GM21619 (cell line): ENCODE data around the gene MAD2L1BP.
"Not testable (repeated sequence)": the region's sequence is repeated elsewhere in the genome, so short reads cannot be mapped to it uniquely, and the experiment has no call there.

Experiments used
- ATAC-seq: cut with Tn5 transposase; IDR thresholded peaks from one replicate; pipeline ENCODE4 v1.9.1; 2021; ENCODE audit not compliant: unreplicated experiment

MAD2L1BP gene

DNA sequence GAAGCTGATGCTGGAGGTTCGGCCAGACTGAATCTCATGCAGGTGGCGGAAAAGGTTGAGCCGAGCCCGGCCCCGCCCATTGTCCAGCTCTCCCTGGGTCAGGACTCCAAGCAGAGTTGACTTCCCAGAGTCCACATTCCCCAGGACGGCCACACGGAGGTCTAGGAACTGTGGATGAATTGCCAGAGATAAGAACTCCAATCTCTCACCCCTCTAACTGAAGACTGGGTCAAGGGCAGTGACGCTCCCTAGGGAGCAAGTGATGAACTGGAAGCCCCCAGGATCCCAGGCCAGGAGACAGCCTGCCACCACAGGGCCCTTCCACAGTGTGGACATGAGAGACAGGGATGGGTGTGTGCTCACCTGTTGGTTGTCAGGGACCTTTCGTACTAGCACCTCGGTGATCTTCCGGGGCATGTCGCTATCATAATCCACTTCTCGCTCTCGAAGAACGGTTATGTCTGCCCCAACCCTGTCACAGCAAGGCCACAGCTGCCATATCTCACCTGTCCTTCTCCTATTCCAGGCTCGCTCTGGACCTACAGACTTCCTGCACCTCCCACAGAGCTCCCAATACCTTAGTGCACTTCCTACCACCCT lies 10.1 kb upstream of the MAD2L1BP start:
- ATAC-seq = no peak

DNA sequence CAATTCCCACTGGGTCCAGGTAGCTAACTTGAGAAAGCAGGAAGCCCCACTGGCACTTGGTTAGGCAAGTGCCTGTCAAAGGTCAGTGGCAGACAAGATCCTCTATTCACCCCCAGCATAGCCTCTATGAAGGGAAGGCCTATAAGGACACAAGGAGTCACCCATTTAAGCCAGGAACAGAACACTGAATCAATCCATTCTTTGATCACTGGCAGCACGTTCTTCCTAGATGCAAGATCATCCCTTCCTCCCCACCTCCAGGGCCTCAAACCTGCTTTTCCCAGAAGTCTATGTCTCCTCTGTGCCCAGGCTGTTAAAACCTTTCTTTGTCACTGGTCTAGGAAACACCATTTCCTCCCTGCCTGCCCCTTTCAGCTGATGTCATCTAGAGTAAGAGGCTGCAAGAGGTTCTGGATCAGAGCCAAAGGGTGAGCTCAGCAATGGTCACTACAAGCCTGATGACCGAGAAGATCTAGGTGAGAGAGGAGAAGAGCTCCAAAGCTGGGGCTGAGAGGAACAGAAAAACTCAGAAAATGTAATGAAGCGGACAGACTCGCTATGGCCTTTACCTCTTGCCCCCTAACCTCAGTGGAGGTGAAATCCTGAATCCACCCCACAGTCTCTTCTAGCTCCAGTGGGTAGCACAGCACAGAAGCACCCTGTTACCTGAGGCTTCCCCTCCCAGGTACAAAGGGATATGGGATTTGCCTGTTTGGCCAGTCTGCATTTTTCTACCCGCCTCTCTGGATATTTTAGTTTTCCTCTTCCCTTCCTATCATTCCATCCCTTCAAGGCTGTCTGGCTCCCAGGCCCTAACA lies 8.4 kb upstream of the MAD2L1BP start:
- no peak for ATAC-seq

DNA sequence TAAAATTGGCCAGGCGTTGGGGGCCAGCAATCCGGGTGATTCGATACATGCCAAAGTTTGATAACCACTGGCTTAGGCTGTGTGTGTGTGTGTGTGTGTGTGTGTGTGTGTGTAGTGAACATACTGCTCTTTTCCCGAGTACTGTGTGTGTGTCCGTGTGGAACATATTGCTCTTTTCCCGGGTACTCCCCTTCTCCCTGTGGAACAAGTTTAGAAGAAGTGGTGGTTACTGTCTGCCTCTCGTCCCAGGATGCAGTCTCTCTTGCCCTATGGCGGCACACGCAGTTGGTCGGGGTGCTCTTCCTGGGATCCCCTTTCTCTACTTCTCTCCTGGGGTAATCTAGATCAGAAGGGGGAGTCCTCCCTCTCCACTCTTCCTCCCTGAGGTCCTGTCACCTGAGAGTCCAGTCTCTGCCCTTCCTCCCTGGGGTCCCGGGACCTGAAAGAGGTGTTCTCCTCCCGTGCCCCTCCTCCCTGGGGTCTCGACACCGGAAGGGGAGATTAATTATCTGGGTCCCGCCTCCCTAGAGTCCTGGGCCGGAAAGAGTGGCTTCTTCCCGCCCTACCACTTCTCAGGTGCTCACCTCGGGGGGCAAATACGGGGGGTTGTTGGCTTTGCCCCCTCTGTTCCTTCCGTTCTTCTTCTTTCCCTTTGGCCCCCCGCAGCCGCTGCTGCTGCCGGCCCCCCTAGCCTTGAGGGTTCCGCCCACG lies 7.1 kb upstream of the MAD2L1BP start:
- no peak for ATAC-seq

DNA sequence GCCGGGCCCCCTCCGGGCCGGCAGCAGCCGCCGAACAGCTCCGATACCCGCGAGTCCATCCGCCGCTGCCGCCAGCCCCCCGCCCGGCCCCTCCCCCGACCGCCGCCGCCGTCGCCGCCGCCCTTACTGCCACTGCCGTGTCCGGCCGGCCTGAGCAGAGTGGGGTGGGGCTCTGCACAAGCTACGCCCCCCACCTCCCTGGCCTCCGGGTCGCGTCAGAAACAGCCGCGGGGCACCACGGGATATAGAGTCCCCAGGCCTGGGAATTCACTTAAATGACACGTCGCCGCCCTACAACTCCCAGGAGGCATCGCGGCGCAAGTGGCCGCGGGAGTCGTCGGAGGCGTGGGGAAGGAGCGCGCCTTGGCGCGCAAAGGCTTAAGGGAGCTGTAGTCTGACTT lies 6.5 kb upstream of the MAD2L1BP start, which contains the start of gene GTPBP2:
GTPBP2 (minus strand) TSS at position 161 of the 401 bp plus-strand sequence; CDS start at position 59, 102 bp downstream.
- peak; percentile 75 for ATAC-seq

DNA sequence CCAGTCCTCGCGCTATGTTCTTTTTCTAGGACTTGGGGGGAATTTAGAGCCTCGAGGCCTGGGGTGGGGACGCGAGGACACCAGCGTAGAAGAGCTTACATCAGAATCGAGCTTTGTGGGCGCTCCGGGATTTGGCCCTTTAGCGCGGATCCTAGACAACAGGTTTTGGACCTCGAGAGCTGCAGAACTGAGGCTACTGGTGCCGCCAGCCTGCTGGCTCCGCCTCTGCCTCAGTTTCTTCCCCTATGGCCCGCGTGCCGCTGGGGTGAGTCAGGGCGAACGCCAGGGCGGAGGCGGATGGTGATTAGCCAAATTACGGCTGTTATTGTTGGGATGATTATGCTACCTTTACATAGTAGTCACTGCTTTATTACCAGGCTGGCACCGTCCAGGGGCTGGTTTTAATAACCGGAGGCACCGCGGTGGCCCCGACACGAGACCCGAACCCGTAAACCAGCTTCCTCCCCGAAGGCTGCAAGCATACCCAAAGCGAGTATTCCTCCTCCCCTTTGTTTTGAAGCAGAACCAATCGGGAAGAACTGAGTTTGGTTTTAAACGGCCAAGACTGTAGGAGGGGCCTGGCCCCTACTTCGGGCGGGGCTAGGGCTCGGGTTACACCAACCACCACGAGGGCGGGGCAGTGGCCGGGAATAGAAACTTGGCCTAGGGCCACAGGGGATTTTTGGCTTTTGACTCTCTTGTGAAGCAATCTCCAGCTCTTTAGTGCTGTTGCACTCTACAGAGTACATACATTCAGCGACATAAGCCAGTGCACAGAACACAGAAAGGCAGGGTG lies 5.9 kb upstream of the MAD2L1BP start:
- peak; percentile 68 for ATAC-seq

DNA sequence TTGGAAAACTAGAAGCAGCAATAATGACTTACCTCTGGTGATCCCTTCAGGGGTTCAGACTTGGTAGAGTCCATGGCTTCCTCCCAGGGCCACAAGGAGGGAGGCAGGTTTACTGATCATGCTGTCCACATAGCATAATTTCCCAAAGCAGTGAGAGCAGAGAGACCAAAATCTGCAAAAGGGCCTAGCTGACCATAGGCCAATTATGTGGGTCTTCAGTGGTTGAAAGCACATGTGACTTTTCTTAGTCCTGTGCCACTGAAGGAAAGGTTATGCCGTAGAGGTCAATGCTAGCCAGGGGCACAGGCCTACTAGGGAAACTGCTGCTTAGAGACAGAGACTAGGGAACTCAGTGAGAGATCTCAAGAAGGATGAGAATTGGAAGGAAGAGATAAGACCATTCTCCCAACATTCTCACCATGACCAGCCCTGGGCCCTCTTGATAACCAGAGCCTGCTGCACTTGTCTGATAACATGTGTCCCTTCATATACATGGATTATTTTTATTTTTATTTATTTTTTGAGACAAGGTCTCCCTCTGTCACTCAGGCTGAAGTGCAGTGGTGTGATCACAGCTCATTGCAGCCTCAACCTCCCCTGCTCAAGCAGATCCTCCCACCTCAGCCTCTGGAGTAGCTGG lies 4.5 kb upstream of the MAD2L1BP start:
- ATAC-seq = no peak

DNA sequence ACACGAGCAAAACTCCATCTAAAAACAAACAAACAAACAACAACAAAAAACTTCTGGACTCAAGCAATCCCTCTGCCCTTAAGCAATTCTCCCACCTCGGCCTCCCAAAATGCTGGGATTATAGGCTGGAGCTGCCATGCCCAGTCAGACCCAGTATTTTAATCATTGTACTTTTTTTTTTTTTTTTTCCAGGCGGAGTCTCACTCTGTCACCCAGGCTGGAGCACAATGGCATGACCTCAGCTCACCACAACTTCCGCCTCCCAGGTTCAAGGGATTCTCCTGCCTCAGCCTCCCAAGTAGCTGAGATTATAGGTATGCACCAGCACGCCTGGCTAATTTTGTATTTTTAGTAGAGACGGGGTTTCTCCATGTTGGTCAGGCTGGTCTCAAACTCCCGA lies 2.6 kb upstream of the MAD2L1BP start:
- ATAC-seq = not testable (repeated sequence)

DNA sequence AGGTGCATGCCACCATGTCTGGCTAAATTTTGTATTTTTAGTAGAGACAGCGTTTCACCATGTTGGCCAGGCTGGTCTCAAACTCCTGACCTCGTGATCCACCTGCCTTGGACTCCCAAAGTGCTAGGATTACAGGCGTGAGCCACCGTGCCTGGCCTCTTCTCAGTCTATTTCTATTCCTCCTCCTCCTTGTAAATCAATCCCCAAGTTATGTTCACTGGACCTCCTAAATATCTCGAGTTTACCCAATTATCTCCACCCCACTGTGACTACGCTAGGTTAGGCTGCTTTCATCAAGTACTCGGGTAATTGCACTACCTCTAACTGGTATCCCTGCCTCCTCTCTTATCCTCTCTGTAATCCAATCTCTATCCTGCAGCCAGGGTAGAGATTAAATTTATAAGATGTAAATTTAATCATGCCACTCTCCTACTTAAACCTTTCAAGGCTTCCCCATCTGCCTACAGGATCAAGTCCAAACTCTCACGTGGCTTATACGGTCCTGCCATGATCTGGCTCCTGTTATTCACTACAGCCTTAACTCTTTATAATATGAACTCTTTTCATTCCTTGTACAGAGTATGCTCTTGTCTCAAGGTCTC lies 837 bp upstream of the MAD2L1BP start:
- no peak for ATAC-seq

DNA sequence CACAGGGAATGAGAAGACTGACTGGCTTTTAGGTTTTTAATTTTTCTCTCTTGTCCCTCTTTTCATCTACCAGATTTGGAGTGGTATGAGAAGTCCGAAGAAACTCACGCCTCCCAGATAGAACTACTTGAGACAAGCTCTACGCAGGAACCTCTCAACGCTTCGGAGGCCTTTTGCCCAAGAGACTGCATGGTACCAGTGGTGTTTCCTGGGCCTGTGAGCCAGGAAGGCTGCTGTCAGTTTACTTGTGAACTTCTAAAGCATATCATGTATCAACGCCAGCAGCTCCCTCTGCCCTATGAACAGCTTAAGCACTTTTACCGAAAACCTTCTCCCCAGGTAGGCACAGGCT lies 644 bp downstream of the MAD2L1BP start:
- no peak for ATAC-seq

DNA sequence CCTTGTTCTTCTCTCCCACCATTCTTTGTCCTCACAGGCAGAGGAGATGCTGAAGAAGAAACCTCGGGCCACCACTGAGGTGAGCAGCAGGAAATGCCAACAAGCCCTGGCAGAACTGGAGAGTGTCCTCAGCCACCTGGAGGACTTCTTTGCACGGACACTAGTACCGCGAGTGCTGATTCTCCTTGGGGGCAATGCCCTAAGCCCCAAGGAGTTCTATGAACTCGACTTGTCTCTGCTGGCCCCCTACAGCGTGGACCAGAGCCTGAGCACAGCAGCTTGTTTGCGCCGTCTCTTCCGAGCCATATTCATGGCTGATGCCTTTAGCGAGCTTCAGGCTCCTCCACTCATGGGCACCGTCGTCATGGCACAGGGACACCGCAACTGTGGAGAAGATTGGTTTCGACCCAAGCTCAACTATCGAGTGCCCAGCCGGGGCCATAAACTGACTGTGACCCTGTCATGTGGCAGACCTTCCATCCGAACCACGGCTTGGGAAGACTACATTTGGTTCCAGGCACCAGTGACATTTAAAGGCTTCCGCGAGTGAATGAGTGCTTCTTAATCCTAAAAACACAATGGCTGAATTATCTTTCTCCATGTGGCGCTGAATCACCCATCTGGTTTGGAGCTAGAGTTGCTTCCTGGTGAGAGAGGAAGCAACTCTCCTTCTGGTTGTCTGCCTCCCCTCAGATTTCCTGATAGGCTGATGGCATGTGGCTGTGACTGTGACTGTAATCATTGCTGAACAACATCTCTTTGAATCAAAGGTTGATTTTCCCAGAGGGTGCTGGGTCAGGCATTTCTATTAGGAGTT lies 4.6 kb downstream of the MAD2L1BP start:
- no peak for ATAC-seq

DNA sequence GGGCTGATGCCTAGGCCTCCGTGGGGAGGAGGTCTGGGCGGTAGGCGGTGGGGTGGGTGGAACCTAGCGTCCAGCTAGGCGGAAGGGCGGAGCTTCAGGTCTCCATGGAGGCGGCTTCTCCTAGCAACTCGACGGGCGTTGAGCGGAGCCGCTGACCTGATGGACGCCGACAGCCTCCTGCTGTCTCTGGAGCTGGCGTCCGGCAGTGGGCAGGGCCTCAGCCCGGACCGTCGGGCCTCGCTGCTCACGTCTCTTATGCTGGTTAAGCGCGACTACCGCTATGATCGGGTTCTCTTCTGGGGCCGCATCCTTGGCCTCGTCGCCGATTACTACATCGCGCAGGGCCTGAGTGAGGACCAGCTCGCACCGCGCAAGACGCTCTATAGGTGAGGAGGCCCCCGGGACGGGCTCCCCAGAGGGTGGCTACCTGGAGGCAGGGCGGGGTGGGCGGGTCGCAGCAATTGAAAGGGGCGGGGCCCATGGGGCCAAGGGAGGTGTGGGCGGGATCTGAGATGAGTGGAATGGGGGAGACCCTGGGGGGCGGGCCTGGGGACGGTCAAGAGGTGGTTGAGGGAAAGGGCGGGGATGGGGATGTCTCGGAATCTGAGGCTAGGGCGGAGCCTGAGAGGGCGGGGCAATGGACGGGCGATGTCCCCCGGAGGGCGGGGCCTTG lies 9.4 kb downstream of the MAD2L1BP start, which contains the start of gene RSPH9:
RSPH9 (plus strand) TSS at position 97 of the 673 bp plus-strand sequence; CDS start at position 160, 63 bp downstream.
- peak; percentile 64 for ATAC-seq

DNA sequence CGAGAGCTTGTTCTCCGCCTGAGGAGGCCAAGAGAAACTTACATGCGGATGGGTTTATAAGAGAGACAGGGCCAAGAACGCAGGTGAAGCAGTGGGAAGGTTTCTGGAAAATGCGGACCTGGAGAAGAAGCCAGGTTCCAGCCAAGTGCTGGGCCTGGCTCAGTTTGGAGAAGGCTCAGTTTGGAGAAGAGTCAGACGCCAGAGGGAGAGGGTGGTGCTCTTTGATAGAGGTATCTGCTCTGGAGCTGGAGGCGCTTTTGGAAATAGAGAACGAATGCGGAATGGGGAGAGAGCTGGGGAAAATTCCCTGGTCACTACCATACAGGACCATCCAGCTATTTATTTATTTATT lies 9.9 kb downstream of the MAD2L1BP start:
- ATAC-seq = peak; percentile 19

DNA sequence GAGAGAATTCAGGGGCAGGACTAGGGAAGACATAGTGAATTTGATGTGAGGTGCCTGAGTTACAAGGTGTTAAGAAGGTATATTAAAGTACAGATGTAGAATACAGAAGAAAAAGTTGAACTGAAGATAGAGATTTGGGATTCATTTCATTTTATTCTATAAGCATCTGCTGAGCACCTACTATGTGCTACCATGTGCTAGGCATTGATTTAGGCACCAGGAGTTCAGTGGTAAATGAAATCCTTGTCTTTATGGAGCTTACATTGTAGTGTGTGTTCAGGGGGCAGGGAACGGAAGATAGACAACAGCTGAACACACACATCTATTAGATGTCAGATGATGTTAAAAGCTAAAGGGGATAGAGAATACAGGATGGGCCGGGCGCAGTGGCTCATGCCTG lies 12.0 kb downstream of the MAD2L1BP start:
- ATAC-seq = no peak

DNA sequence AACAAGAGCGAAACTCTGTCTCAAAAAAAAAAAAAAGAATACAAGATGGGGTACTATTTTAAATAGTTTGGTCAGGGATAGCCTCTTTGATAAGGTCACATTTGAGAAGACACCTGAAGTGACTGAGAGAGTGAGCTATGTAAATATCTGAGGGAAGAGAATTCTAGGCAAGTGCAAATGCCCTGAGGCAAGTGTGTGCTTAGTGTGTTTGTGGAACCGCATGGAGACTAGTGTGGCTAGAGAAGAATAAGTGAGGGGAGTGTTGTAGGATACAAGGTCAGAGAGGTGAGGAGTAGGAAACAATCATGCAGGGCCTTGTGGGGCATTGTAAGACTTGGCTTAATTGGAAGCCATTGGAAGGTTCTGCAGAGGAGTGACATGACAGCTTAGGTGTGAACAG lies 12.6 kb downstream of the MAD2L1BP start:
- ATAC-seq = no peak

DNA sequence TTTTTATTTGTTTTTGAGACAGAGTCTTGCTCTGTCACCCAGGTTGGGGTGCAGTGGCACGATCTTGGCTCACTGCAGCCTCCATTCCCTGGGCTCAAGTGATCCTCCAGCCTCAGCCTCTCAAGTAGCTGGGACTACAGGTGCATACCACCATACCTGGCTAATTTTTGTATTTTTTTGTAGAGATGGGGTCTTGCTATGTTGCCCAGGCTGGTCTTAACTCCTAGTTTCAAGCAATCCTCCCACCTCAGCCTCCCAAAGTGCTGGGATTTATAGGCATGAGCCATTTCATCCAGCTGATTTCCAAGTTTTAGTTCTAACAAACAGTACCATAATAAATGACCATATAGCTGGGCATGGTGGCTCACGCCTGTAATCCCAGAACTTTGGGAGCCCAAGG lies 17.2 kb downstream of the MAD2L1BP start:
- ATAC-seq = not testable (repeated sequence)

DNA sequence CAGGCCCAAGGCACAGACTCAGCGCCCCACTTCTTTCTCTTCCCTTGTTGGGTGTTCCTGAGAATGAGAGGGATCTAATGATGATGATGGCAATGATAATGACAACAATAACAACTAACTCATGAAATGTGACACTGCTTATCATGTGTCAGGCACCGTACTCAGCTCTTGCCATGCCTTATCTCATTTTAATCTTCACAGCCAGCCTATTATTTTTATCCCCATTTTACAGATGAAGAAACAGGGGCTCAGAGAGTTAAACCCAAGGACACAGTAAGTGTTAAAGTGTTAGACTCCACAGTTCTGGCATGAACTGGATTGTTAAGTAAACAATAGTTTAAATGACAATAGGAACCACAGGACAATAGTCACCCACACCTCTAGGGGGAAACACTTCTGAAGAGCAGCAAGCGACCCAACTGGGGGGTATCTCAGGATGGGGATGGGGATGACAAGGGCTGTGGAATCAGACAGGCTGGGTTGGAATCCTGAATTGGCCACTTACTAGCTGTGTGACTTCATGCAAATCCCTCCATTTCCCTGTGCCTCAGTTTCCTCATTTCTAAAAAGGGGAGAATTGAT lies 21.7 kb downstream of the MAD2L1BP start:
- no peak for ATAC-seq

DNA sequence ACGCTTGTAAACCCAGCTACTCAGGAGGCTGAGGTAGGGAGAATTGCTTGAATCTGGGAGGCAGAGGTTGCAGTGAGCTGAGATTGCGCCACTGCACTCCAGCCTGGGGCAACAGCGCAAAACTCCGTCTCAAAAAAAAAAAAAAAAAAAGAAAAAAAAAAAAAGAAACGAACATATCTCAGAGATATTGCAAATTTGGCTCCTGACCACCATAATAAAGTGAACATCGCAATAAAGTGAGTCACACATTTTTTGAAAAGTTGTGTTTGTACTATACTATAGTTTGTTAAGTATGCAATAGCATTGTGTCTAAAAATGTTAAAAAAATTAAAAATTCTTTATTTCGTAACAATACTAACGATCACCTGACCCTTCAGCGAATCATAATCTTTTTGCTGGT lies 22.5 kb downstream of the MAD2L1BP start:
- ATAC-seq = no peak

DNA sequence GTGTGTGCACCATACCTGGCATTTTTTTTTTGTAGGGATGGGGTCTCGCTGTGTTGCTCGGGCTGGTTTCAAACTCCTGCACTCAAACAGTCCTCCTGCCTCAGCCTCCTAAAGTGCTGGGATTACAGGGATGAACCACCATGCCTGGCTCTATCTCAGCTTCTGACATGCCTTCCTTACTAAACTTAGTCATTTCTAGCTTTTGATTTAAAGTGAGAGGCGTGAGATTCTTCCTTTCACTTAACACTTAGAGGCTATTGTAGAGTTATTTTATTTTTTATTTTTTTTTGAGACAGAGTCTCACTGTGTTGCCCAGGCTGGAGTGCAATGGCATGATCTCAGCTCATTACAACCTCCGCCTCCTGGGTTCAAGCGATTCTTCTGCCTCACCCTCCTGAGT lies 27.3 kb downstream of the MAD2L1BP start:
- not testable (repeated sequence) for ATAC-seq
